Posterior cingulate gyrus (tissue), 11 donors: ENCODE measurements around the gene PSG3.
"Not testable (repeated sequence)": the region's sequence is repeated elsewhere in the genome, so short reads cannot be mapped to it uniquely, and the experiment has no call there.

ENCODE experiments used
- DNase-seq, 10 donors: peaks; one replicate each; pipeline versions ENCODE4 v3.0.0 to v3.0.0-alpha.2; 2020 to 2021; ENCODE audit warnings: mixed read lengths in 3 of 10
- intact Hi-C: fragments of 100-400 bp; cut with DNase I; formaldehyde crosslinking; loops from one replicate; pipeline ENCODE4 v1.15.1; 2023

PSG3 gene

DNA sequence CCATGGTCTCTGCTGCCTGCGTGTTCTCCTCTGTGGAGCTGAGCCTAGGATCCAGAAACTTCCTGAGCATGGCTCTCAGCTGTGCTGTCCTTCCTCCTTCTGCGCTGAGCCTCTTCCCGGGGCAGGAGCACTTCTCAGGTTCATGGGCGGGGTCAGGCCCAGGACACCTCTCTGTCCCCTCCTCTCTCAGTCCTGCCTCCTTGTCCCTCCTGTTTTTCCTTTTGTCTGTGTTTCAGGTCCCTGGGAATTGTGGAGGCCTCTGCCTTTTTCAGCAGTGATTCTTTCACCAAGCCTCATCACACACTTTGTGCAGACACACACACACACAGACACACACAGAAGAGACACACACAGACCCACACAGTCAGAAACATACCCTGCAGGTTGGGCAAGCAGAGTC lies at the start of gene PSG3:
Gene PSG3, minus strand, starts transcription at position 101 of the 400 bp plus-strand sequence. Its CDS starts 97 bp downstream, at position 4.
- DNase-seq: peak in 1 of 10 donors; percentile 24
- intact Hi-C loops: not testable (repeated sequence)

DNA sequence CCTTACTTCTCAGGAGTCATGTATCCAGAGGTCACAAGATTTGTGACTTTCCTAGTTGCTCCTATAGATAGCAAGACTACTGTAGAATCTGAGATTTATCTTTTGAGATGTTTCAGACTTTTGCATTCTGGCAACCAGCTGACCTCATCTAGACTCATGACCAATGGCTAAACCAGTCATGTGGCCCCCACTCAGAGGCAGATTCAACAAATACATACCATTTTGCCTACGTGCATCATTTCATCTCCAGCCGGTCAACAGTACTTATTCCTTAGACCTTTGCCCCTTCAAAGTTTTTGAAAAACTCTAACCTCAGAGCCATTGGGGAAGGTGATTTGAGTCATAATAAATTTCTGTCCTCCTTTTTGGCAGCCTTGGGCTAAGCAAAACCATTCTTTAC lies 48.5 kb upstream of the PSG3 start:
- DNase-seq, intact Hi-C loops: not testable (repeated sequence)

DNA sequence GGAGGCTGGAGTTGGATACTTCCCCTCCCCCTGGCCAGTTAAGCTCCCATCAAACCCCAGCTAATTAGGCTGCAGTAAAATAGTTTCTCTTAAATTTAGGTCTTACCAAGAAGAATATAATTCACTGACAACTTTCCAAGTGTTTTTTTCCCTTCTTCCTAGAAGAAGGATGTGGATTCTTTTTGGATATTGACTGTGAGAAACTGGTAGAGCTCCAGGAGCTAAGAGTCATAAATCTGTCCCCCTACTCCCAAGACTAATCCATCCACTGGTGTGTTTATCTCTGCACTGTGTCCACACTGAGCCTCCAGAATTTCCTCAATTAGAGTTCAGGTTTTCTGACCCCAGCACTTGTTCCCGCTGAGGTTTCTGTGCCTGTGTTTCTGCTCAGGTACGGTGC lies 47.5 kb upstream of the PSG3 start:
- intact Hi-C loops, DNase-seq: not testable (repeated sequence)

DNA sequence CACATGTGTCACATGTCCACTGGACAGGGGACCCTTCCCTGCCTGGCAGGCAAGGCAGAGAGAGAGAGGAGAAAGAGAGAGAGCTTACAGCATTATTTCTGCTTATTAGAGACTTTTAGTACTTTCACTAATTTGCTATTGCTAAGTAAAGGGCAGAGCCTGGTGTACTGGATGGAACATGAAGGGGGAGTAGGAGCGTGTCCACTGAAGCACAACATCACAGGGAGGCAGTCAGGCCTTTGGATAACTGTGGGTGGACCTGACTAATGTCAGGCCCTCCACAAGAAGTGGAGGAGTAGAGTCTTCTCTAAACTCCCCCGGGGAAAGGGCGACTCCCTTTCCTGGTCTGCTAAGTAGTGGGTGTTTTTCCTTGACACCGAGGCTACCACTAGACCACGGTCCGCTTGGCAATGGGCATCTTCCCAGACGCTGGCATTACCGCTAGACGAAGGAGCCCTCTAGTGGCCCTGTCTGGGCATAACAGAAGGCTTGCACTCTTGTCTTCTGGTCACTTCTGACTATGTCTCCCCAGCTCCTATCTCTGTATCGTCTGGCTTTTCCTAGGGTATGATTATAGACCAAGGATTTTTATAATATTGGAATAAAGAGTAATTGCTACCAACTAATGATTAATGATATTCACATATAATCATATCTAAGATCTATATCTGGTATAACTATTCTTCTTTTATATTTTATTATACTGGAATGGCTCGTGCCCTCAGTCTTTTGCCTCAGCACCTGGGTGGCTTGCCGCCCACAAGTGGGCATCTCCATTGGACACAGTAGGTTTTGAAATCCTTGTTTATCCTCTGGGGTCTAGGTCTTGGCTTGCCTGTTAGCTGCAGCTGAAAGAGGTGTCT lies 36.7 kb upstream of the PSG3 start:
- DNase-seq: peak; percentile 29 to 92 (median 74)
- intact Hi-C loops: not testable (repeated sequence)

DNA sequence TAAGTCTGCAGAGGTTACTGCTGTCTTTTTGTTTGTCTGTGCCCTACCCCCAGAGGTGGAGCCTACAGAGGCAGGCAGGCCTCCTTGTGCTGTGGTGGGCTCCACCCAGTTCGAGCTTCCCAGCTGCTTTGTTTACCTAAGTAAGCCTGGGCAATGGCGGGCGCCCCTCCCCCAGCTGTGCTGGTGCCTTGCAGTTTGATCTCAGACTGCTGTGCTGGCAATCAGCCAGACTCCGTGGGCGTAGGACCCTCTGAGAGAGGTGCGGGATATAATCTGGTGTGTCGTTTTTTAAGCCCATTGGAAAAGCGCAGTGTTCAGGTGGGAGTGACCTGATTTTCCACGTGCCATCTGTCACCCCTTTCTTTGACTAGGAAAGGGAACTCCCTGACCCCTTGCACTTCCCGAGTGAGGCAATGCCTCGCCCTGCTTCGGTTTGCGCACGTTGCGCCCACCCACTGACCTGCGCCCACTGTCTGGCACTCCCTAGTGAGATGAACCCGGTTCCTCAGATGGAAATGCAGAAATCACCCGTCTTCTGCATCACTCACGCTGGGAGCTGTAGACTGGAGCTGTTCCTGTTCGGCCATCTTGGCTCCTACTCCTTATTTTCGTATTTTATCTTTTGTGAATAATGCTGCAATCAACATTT lies 34.4 kb upstream of the PSG3 start:
- intact Hi-C loops: not testable (repeated sequence)

DNA sequence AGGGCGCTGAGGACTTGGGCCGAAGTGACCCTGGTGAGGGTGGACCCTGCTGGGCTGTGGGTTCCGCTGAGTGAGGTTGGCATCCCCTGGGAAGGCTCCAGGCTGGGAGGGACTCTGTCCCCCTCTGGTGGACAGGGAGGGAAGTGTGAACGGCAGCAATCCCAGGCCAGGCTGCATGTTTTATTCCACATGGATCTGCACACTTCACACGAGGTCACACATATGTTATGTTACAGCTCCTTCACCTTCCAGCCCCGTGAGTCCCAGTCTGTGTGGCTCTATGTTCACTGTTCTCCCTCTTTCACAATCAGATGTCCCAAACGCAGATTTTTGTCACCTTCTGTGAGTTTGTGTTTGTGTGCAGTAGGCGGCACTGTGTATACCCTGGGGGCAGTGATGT lies 27.0 kb upstream of the PSG3 start:
- DNase-seq, intact Hi-C loops: not testable (repeated sequence)

More for the DNA sequence above, 34.4 kb upstream of the PSG3 start:
- DNase-seq: not testable (repeated sequence)

DNA sequence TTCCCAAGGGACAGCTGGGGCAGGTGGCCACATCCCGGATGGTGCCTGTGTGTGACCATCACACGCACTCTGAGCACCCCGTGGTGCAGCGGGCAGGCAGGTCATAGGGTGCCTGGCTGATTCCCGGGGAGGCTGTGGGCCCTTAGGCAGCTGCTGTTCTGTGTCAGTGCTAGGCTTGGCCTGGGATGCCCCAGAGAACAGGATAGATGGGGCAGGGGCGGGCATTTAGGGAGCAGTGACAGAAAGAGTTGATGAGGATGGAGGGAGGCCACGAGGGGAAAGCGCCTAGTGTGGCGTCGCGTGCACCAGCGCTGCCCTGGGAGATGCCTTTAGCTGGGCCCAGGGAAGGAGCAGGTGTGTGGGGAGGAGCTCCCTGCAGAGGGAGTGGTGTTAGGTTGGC lies 26.6 kb upstream of the PSG3 start:
- intact Hi-C loops, DNase-seq: not testable (repeated sequence)

DNA sequence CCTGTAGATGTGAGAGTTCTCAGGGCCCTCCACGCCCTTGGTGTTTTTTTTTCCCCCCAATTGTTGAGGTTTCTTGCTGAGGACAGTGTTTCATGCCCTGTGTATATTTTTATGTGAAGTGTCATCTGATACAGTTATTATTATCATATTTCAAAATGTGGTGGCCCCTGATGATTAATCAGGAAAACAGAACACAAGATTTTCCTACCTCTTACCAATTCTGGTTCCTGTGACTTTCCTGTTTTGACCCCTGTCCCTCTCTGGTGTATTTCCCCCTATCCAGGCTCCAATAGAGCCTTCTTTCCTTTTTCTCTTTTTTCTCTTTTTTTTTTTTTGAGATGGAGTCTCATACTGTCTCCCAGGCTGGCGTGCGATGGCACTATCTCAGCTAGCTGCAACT lies 24.6 kb upstream of the PSG3 start:
- no peak for DNase-seq
- intact Hi-C loops: no loop called here

DNA sequence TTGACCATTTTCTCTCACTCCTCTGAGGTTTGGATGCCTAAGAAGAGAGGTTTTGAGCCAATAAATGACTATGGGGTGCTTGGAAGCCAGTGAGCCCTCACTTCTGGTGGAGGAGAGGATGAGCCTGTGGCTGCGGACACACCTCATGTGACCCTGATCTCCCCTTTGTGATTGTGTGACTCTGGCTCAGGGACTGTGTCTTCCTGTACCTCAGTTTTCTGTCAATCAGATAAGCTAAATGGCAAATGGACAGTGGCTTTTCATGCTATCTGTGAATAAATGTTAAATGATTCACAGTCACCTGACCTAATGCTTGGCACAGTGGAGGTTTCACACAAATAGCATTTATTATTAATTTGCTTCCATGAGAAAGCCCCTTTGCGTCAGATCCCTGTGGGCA lies 22.5 kb upstream of the PSG3 start:
- no peak for DNase-seq
- intact Hi-C loops: no loop called here

DNA sequence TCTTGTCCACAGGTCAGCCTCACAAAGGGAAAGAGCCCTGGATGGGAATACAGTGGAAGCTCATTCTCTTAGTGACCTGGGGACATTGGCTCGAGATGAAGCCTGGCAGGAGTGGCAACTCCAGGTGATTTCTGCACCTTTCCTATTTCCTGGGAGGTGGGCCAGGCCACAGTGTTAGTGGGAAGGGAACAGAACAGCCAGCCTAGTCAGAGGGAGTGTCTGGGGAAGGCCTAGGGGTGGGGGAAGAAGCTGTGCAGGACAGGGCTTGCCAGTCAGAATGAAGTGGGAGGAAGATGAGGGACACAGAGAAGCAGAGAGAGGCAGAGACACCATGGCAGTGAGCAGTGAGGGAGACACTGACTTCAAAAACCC lies 21.6 kb upstream of the PSG3 start:
- intact Hi-C loops, DNase-seq: not testable (repeated sequence)

DNA sequence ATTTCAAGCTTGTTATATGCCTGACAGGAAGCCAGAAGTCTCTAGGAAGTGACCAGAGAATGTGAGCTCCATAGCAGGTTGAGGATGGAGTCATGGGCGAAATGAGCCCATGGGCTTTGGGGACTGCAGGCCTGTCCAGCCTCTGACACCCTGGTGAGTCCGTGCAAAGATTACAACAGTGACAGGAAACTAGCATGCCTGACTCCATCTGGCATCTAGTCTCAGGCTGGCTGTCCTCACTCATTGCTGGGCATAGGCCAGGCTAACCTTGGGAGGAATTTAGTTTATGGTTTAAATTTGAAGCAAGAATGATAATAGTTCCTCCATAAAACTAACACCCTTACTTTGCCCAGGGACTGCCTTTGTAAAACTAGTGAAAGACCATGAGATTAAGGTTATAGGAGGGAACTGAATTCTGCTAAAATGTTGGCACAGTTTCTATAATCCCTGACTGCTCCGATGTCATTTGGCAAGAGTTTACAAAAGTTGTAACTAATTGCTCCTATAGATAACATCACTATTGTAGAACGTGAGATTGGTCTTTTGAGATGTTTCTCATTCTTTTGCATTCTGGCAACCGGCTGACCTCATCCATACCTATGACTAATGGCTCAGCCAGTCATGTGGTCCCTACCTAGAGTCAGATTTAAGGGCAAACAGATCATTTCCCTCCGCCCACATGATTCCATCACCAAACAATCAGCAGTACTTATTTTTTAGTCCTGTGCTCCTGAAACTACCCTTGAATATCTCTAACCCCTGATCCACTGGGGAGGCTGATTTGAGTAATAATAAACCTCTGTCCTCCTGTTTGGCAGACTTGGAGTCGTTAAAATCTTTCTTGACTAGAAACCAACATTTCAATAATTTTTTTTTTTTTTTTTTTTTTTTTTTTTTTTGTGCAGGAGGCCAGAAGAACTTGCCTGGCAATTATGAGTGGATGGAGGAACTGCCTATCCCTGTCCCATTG lies 21.0 kb upstream of the PSG3 start:
- DNase-seq, intact Hi-C loops: not testable (repeated sequence)

DNA sequence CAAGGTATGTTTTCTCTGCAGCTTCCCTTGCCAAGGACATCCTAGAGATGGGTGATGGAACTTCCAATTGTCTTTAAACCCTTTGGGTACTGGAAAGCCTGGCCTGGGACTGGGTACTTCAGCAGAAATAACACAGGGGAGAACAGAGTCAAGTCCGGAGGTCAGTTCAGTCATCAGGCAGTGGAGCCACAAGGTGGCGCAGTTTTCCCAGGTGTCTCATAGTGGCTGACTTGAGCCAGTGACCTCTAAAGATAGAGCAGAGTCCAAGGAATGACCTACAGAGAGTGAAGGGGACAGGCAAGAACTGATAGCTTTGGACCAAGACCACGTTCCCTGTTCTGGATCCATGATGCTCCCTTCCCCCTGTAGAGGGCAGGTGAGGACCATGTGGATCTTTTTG lies 18.4 kb upstream of the PSG3 start:
- intact Hi-C loops: not testable (repeated sequence)
- DNase-seq: peak in 2 of 10 donors; percentile 16 to 29

DNA sequence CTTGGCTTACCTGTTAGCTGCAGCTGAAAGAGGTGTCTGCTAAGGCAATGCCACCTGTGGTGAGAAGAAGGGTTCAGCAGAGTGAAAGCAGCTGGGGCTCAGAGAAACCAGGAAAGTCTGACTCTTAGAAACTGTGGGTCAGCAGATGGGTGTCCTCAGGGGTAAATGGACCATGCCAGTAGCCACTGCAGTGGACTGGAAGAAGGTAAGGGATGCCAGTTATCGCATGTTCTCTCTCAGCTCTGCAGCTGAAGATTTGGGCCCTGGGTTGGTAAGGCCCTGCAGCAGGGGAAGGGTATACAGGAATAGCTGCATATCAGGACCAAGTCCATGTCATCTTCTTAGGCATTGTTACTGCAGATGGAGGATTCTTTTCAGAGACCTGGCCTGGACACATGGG lies 12.0 kb upstream of the PSG3 start:
- intact Hi-C loops, DNase-seq: not testable (repeated sequence)

DNA sequence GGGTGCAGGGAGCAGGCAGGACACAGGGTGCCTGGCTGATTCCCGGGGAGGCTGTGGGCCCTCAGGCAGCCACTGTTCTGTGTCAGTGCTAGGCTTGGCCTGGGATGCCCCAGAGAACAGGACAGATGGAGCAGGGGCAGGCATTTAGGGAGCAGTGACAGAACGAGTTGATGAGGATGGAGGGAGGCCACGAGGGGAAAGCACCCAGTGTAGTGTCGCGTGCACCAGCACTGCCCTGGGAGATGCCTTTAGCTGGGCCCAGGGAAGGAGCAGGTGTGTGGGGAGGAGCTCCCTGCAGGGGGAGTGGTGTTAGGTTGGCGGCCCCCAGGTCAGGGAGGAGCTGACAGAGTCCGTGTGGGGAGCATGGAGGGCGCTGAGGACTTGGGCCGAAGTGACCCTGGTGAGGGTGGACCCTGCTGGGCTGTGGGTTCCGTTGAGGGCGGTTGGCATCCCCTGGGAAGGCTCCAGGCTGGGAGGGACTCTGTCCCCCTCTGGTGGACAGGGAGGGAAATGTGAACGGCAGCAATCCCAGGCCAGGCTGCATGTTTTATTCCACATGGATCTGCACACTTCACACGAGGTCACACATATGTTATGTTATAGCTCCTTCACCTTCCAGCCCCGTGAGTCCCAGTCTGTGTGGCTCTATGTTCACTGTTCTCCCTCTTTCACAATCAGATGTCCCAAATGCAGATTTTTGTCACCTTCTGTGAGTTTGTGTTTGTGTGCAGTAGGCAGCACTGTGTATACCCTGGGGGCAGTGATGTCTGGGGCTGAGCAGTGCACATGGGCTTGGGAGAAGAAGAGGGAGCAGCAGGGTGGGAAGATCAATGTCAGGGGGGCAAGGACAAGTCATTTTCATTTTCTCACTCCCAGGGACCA lies 1.7 kb upstream of the PSG3 start:
- intact Hi-C loops: not testable (repeated sequence)
- peak in 2 of 10 donors; percentile 26 to 81 for DNase-seq

DNA sequence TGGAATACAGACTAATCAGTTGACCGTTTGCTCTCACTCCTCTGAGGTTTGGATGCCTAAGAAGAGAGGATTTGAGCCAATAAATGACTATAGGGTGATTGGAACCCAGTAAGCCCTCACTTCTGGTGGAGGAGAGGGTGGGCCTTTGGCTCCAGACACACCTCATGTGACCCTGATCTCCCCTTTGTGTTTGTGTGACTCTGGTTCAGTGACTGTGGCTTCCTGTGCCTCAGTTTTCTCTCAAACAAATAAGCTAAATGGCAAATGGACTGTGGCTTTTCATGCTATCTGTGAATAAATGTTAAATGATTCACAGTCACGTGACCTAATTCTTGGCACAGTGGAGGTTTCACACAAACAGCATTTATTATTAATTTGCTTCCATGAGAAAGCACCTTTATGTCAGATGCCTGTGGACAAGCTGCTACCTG lies 2.7 kb downstream of the PSG3 start:
- intact Hi-C loops, DNase-seq: not testable (repeated sequence)

DNA sequence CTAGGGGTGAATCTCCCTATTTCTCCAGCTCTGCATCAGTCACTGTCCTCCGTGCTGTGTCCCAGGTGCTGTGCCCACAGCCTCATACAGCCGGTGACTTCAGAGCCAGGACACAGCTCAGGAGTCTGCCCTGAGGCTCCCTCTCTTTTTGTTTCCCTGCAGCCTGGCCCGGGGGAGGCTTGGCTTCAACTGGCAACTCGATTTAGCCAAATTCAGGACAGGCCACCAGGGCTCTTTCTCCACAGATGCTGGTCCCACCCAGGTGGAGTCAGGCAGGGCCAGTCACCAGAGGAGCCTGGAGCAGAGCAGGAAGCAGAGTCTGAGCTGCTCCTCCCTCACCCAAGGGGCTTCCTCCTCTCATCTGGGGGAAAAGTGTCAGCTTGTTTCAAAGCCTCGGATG lies 11.9 kb downstream of the PSG3 start:
- peak in 1 of 10 donors; percentile 64 for DNase-seq
- intact Hi-C loops: not testable (repeated sequence)

DNA sequence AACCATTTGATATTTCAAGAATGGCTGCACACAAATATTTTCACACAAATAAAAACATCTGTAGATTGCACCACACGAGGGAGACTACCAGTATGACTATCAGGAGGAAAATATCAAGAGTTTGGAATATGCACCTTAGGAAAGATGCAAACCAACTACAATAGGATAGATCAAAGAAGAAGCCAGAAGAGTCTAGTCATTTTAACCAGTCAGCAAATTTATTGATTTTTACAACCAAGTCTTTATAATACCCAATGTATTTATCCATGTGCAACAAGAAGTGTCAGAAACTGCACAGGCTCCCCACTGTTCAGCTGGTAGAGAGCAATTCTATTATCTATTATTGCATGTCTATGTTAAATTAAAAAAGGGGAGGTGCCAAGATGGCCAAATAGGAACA lies 26.3 kb downstream of the PSG3 start:
- DNase-seq, intact Hi-C loops: not testable (repeated sequence)

DNA sequence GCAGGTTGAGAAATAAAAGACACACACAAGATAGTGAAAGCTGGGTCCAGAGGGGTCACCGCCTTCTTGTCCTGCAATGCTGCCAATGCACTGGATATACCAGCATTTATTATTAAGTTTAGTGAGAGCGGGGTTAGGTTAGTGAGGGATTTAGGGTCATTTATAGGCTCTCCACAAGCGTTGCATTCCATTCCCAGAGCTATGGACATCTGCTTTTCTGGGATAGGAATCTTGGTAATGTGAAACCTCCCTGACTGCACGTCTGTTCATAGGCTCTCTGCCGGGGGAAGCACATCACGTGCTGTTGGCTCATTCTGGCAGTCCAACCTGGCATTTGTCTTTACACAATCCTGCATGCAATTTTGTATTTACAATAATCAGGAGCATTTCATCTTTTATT lies 27.5 kb downstream of the PSG3 start:
- intact Hi-C loops, DNase-seq: not testable (repeated sequence)

DNA sequence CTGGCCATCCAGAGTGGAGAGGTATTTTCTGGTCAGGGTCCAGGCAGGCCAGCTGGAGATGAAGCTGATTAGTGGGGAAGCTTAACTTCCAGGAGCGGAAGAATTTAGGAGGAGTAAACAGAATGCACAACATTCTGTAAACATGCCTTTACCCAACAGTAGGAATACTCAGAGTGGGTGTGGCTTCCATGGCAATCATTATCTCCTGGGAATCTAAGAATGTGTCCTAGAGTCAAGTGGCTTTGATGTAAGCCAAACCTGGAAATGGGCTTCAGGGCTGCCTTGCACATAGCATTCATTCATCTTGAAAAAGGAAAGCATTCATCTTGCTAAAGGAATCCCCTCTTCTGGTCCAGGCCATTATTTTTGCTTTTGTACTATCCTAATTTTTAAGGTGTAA lies 29.3 kb downstream of the PSG3 start:
- intact Hi-C loops, DNase-seq: not testable (repeated sequence)
